Measurements from ENCODE around the gene RNASEL. TPM values are rescaled to one million over a fixed set of nuclear protein-coding genes. Genes with fewer than 3 reads are reported as not detected.

Gene RNASEL
- total RNA-seq, 1 experiment from 2014 or later: 1.2 TPM

- Histone ChIP-seq H3K27me3 (ENCODE audit: control insufficient read depth, insufficient read depth, low read length) (no peaks in the 10 kb centered on the region), H3K9me3 (ENCODE audit: control insufficient read depth, insufficient read depth, low read depth, low read length) (no peaks in the 10 kb centered on the region), H3K27ac (ENCODE audit: low read length) (no peak overlapping the region), H3K4me1 (ENCODE audit: control insufficient read depth, insufficient read depth, low read length) (no peaks in the 10 kb centered on the region), H3K4me3 (ENCODE audit: low read depth in 2 of 2, low read length in 2 of 2) (no peak overlapping the region), H3K36me3 (ENCODE audit: control insufficient read depth, insufficient read depth, low read length) (no peaks in the 10 kb centered on the region)
- ChIA-PET POLR2A (no interaction called here), CTCF (no interaction called here)
- no TSS peak for BruUV-seq (replicated peaks)
- TF ChIP-seq TCF7L2 (IDR thresholded peaks at IDR 0.05; ENCODE audit: low read depth, low read length): no peak
- TF ChIP-seq POLR2AphosphoS5 (IDR thresholded peaks at IDR 0.05; ENCODE audit: low read depth, low read length): no peak
- TF ChIP-seq CTCF (IDR thresholded peaks at IDR 0.05): no peak
- no peak for TF ChIP-seq SIN3A (IDR thresholded peaks at IDR 0.05; ENCODE audit: borderline replicate concordance, insufficient read depth, low read depth, low read length)
- TF ChIP-seq, protein P1, sequence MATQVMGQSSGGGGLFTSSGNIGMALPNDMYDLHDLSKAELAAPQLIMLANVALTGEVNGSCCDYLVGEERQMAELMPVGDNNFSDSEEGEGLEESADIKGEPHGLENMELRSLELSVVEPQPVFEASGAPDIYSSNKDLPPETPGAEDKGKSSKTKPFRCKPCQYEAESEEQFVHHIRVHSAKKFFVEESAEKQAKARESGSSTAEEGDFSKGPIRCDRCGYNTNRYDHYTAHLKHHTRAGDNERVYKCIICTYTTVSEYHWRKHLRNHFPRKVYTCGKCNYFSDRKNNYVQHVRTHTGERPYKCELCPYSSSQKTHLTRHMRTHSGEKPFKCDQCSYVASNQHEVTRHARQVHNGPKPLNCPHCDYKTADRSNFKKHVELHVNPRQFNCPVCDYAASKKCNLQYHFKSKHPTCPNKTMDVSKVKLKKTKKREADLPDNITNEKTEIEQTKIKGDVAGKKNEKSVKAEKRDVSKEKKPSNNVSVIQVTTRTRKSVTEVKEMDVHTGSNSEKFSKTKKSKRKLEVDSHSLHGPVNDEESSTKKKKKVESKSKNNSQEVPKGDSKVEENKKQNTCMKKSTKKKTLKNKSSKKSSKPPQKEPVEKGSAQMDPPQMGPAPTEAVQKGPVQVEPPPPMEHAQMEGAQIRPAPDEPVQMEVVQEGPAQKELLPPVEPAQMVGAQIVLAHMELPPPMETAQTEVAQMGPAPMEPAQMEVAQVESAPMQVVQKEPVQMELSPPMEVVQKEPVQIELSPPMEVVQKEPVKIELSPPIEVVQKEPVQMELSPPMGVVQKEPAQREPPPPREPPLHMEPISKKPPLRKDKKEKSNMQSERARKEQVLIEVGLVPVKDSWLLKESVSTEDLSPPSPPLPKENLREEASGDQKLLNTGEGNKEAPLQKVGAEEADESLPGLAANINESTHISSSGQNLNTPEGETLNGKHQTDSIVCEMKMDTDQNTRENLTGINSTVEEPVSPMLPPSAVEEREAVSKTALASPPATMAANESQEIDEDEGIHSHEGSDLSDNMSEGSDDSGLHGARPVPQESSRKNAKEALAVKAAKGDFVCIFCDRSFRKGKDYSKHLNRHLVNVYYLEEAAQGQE (IDR thresholded peaks at IDR 0.05; ENCODE audit: insufficient read depth in 1 of 2, low read depth in 2 of 2, low read length in 1 of 2): no peak
- intact Hi-C loops (cut with micrococcal nuclease; ENCODE audit: unreplicated experiment) (no loop called here), in situ Hi-C loops (cut with HindIII; ENCODE audit: low pct_unique_long_range_greater_than_20kb, low sequenced_read_pairs) (no loop called here)
- DNase-seq (ENCODE audit: low read depth, low spot score) (no peak), ATAC-seq (no peak)
Observed at GRCh38 chr1:182561456-182561855, 27.6 kb downstream of the RNASEL start.

GRCh38 chr1:182560392-182560984 lies 28.6 kb downstream of the RNASEL start:
- Histone ChIP-seq H3K9me3 (ENCODE audit: control insufficient read depth, insufficient read depth, low read depth, low read length) (no peaks in the 10 kb centered on the region), H3K36me3 (ENCODE audit: control insufficient read depth, insufficient read depth, low read length) (no peaks in the 10 kb centered on the region), H3K4me1 (ENCODE audit: control insufficient read depth, insufficient read depth, low read length) (no peaks in the 10 kb centered on the region), H3K27me3 (ENCODE audit: control insufficient read depth, insufficient read depth, low read length) (no peaks in the 10 kb centered on the region), H3K4me3 (ENCODE audit: low read depth in 2 of 2, low read length in 2 of 2) (no peak overlapping the region), H3K27ac (ENCODE audit: low read length) (no peak overlapping the region)
- ChIA-PET CTCF (no interaction called here), POLR2A (no interaction called here)
- TF ChIP-seq SIN3A (IDR thresholded peaks at IDR 0.05; ENCODE audit: borderline replicate concordance, insufficient read depth, low read depth, low read length): no peak
- no peak for TF ChIP-seq CTCF (IDR thresholded peaks at IDR 0.05)
- TF ChIP-seq TCF7L2 (IDR thresholded peaks at IDR 0.05; ENCODE audit: low read depth, low read length): no peak
- TF ChIP-seq, protein P1 (IDR thresholded peaks at IDR 0.05; ENCODE audit: insufficient read depth in 1 of 2, low read depth in 2 of 2, low read length in 1 of 2): no peak
- TF ChIP-seq POLR2AphosphoS5 (IDR thresholded peaks at IDR 0.05; ENCODE audit: low read depth, low read length): no peak
- in situ Hi-C loops (cut with HindIII; ENCODE audit: low pct_unique_long_range_greater_than_20kb, low sequenced_read_pairs) (no loop called here), intact Hi-C loops (cut with micrococcal nuclease; ENCODE audit: unreplicated experiment) (no loop called here)
- no peak for ATAC-seq
- DNase-seq (ENCODE audit: low read depth, low spot score): no peak
- BruUV-seq (replicated peaks): no TSS peak

All from Panc1 (cell line).